Renal pelvis (tissue), 4 donors: Measurements from ENCODE around the gene MEIS3. TPM values are rescaled to one million over a fixed set of nuclear protein-coding genes. Genes with fewer than 3 reads are reported as not detected.
"Not testable (repeated sequence)": the region's sequence is repeated elsewhere in the genome, so short reads cannot be mapped to it uniquely, and the experiment has no call there.

Experiments
- DNase-seq: peaks from one replicate; pipeline ENCODE4 v3.0.0-alpha.2; 2013
- polyA plus RNA-seq, 3 donors: library from polyadenylated mRNA; unstranded; fragments of 120-200 nt; gene quantifications; one replicate each; pipeline ENCODE4 v1.2.1, GENCODE V29; 2013; ENCODE audit not compliant: insufficient read length in 3 of 3

Gene MEIS3
- polyA plus RNA-seq, 3 donors: 16.6 to 24.1 (median 17.7) TPM

DNA sequence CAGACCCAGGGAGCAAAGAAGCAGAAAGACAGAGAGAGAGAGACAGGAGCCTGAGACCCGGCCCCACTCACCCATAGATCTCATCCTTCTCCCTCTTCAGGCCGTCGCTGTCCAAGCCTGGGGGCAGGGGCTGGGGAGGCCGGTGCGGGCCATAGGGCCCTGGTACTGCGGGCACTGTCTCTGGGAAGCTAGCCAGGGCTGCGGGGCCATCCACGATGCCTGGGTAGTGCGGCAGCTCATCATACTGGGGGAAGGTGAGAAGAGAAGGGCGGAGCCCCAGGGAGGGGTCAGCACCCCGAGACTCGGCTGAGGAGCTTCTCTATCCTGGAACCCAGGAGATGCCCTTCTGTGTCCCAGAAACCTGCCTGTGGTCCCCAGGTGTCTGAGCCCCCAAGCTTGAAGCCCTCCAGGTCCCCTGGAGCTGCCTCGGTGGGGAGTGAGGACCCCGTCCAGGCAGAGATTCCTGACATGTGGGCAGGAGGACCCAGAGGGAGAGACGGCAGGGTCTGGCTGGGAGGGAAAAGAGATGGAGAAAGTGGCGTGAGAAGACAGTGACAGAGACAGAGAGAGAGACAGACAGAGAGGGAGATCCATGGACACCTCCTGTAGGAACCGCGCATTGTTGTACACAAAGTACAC lies 2.1 kb downstream of the MEIS3 start:
- no peak for DNase-seq

GRCh38 chr19:47416643-47416985 lies 2.7 kb downstream of the MEIS3 start:
- no peak for DNase-seq

DNA sequence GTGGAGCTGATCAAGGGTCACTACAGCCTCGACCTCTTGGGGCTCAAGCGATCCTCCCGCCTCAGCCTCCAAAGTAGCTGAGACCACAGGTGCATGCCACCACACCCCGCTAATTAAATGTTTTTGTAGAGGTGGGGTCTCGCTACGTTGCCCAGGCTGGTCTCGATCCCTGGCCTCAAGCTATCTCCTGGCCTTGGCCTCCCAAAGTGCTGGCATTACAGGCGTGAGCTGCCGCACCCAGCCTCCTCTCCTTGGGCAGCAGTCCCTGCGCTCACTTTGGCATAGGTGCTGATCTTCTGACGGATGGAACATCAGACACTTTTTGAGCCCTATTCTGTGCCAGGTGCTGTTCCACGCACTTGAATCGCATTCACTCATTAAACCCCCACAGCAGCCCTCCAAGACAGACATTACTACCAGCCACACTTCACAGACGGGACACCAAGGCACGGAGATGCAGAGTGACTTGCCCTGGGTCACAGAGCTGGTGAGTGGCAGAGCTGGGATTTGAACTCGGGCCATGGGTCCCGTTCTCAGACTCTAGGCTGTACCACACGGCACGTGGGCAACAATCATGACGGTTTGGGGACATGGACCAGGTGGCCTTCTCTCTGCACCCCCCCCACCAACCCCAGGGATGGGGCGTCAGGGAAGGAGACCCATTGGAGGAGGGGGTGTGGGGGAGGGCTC lies 3.2 kb downstream of the MEIS3 start:
- no peak for DNase-seq

DNA sequence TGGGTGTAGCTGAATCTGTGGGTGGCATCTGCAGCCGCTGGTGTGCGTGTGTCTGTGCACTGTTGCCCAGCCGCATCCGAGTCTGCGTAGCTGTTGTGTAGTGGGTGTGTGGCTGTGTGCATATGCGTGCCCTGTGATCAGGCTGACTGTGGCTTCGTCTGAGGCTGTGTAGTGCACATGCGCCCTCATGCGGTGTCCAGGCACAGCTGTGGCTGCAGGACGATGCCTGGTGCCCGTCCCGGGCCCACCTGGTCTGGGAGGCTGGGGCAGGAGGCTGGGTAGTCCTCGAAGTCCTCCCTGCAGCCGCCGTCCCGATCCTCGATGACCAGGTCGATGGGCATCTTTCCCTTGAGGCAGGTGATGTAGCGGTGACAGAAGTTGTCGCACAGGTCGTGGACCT lies 4.9 kb downstream of the MEIS3 start:
- DNase-seq: no peak

DNA sequence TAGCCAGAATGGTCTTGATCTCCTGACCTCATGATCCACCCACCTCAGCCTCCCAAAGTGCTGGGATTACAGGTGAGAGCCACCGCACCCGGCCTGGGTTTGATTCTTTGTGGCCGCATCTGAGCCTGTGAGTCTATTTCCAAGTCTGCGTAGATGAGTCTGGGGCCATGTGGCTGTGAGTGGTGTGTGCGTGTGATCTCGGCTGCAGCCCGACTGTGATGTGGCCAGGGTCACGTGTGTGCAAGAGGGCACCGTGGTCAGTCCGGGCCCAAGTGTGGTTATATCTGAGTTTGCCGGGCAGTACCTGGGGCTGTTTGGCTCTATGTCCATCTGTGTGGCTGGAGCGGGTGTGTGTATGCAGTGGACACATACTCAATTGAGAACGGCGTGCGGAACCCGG lies 5.4 kb downstream of the MEIS3 start:
- DNase-seq: no peak

- not testable (repeated sequence) for DNase-seq
These were observed 7.6 kb downstream of the MEIS3 start for GRCh38 chr19:47411696-47412095.

GRCh38 chr19:47411101-47411500 lies 8.2 kb downstream of the MEIS3 start:
- no peak for DNase-seq

DNA sequence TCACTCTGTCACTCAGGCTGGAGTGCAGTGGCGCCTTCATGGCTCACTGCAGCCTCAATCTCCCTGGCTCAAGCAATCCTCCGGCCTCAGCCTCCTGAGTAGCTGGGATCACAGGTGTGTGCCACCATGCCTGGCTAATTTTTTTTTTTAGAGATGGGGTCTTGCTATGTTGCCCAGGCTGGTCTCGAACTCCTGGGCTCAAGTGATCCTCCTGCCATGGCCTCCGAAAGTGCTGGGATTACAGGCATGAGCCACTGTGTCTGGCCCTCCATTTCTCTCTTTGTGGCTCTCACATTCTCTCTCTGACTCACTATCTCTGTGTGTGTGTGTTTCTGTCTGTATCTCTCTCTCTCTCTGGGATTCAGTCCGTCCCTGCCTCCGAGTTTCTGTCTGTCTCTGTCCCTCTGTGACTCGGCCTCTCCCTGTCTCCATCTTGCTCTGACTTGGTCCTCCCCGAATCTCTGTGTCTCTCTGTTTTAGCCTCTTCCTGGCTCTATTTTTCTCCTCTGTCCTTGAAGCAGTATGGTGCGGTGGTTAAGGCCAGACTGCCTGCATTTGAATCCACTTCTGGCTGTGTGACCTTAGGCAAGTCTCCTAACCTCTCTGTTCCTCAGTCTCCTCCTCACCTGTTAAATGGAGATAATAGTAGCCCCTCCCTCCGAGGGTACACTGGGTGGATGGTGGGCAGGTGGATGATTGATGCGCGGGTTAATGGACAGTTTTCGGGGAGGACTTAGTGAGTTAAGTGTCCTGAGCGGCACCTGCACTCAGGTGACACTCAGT lies 11.0 kb downstream of the MEIS3 start:
- no peak for DNase-seq

GRCh38 chr19:47407417-47407774 lies 11.9 kb downstream of the MEIS3 start:
- DNase-seq: no peak

- DNase-seq: peak; percentile 46
These were observed 12.5 kb downstream of the MEIS3 start for GRCh38 chr19:47406711-47407416.

- DNase-seq: no peak
These were observed 13.4 kb downstream of the MEIS3 start for GRCh38 chr19:47405854-47406417.

GRCh38 chr19:47405197-47405550 lies 14.2 kb downstream of the MEIS3 start:
- no peak for DNase-seq

GRCh38 chr19:47404334-47405196 lies 14.8 kb downstream of the MEIS3 start:
- DNase-seq: no peak

DNA sequence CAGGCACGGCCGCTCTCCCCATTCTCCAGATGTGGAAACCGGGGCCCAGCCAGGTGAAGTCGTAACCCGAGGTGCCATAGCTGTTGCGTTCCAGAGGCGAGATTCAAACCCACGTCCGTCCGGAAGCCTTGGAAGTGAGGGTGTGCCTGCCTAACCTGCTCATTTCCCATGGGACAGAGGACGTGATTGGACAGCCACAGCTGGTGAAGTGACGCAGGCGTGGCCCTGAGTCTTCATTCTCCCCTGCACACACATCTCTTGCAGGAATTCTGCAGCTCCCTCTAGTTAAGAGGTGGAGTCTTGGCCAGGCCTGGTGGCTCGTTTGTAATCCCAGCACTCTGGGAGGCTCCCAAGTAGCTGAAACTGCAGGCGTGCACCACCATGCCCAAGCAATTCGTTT lies 16.8 kb downstream of the MEIS3 start:
- DNase-seq: no peak

DNA sequence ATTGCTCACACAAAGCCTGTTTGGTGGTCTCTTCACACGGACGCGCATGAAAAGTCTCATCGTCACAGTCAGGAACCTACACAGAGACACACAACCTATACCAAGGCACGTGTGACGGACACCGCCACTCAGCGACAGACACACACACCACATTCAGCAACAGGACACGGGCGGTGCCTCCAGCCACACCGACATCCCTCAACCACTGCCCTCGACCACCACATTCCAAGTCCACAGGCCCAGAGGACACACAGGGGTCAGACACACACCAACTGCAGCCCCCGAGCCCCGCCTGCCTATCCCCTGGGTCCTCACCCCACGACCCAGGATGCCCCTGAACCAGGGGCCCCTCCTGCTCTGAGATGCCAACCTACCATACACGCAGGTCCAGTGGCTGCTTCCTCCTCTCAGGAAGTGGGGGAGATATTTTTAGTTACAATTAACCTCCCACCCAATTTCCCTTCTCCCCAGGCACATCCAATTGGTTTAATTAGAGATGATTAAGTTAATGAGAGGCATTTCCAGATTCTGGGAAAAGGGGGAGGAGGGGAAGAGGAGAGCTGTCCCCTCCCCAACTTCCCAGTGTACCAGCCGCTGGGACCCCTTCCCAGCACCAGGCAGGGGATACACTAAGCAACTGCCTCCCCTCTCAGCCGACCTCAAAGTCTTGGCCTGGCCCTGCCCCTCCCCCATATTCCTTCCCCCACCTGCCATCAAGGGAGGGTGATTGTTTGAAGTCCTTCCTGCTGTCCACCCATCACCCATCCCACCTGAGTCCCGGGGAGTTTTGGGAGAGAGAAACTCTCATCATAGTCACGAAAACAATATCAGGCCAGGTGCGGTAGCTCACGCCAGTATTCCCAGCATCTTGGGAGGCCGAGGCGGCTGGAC lies 20.4 kb downstream of the MEIS3 start:
- DNase-seq: no peak

DNA sequence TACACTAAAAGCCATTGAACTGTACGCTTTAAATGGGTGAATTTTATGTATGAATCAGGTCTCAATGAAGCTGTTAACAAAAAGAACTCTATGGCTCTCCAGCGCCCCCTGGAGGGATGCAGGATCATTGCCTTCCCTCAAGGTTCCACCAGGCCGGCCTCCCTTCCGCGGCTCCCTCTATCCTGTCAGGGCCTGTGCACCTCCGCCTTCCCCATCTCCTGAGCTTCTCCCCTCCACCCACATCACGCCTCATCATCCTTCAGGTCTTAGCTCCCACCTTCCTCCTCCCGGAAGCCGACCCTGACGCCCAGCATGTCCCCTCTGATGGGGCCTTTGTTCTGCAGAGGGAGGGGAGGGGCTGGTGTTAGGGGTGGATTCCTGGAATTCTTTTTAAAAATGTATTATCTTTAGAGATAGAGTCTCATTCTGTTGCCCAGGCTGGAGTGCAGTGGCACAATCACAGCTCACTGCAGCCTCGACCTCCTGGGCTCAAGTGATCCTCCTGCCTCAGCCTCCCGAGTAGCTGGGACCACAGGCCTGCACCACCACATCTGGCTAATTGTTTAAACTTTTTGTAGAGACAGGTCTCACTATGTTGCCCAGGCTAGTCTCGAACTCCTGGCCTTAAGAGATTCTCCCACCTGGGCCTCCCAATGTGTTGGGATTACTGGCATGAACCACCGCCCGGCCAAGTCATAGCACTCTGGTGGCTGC lies 27.7 kb downstream of the MEIS3 start:
- peak; percentile 47 for DNase-seq

- no peak for DNase-seq
These were observed 28.5 kb downstream of the MEIS3 start for GRCh38 chr19:47390533-47391488.

DNA sequence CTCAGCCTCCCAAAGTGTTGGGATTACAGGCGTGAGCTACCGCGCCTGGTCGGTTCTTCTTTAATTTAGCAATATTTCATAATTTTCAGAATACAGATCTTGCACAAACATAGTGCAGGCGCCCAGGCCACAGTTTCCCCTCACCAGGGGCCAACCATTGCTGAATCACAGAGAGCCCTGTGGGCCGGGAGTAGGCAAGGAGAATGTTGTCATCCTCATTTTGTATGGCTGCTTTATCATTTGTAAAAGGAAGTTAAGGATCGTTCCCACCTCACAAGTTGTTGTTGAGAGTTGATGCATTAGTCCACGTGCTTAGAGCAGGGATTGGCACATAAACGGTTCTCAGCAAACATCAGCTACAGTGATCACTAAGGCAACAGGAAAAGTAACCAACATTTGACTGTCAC lies 30.2 kb downstream of the MEIS3 start:
- DNase-seq: no peak
